SKM-1 (cell line): Measurements from ENCODE around the gene SNX20.

Source experiments
- DNase-seq: peaks from one replicate; lab custom pipeline; 2025; ENCODE audit not compliant: unreplicated experiment; lab: John Stamatoyannopoulos, UW

SNX20 gene

GRCh38 chr16:50664270-50664669 lies 16.8 kb downstream of the SNX20 start:
- no peak for DNase-seq

GRCh38 chr16:50662306-50662940 lies 18.7 kb downstream of the SNX20 start:
- DNase-seq, result no peak

GRCh38 chr16:50659806-50660205 lies 21.3 kb downstream of the SNX20 start:
- no peak for DNase-seq

GRCh38 chr16:50657241-50657640 lies 23.9 kb downstream of the SNX20 start:
- DNase-seq, result no peak

GRCh38 chr16:50655558-50656055 lies 25.5 kb downstream of the SNX20 start:
- DNase-seq, result no peak

GRCh38 chr16:50653633-50654519 lies 27.2 kb downstream of the SNX20 start:
- DNase-seq, result no peak

- no peak for DNase-seq
Measured at GRCh38 chr16:50652836-50653425, 28.2 kb downstream of the SNX20 start.

GRCh38 chr16:50651835-50652438 lies 29.2 kb downstream of the SNX20 start:
- DNase-seq, result no peak

- DNase-seq, result no peak
Measured at GRCh38 chr16:50646345-50646744, 34.8 kb downstream of the SNX20 start.

- no peak for DNase-seq
Measured at GRCh38 chr16:50645563-50646220, 35.4 kb downstream of the SNX20 start.

GRCh38 chr16:50644729-50645128 lies 36.4 kb downstream of the SNX20 start:
- DNase-seq, result no peak

- DNase-seq, result no peak
Measured at GRCh38 chr16:50644245-50644644, 36.9 kb downstream of the SNX20 start.

GRCh38 chr16:50643192-50643591 lies 37.9 kb downstream of the SNX20 start:
- no peak for DNase-seq

- DNase-seq, result no peak
Measured at GRCh38 chr16:50642349-50642748, 38.8 kb downstream of the SNX20 start.

- no peak for DNase-seq
Measured at GRCh38 chr16:50641818-50642187, 39.3 kb downstream of the SNX20 start.

GRCh38 chr16:50640919-50641817 lies 39.9 kb downstream of the SNX20 start:
- no peak for DNase-seq

GRCh38 chr16:50640391-50640790 lies 40.7 kb downstream of the SNX20 start:
- DNase-seq, result no peak

- DNase-seq, result no peak
Measured at GRCh38 chr16:50638816-50639670, 42.1 kb downstream of the SNX20 start.
